H9 (cell line): Measurements from ENCODE around the gene PEAK3. TPM values are rescaled to one million over a fixed set of nuclear protein-coding genes. Genes with fewer than 3 reads are reported as not detected.

Experiments
- DNase-seq: peaks from one replicate; pipeline ENCODE4 v3.0.0-alpha.2; 2017
- H2AFZ ChIP-seq: one replicate; pipeline ENCODE4 v1.6.1; 2013; ENCODE audit warnings: mild to moderate bottlenecking, low read length, control low read depth, moderate library complexity
- H2AK5ac ChIP-seq: 2 replicates; pipeline ENCODE4 v1.6.1; 2013; ENCODE audit warnings: low read length, control low read depth, mixed read lengths; ENCODE audit not compliant: insufficient read length
- H2BK120ac ChIP-seq: one replicate; pipeline ENCODE4 v1.6.1; 2013; ENCODE audit warnings: low read depth, mild to moderate bottlenecking, low read length, control low read depth, inconsistent platforms; ENCODE audit not compliant: poor library complexity, severe bottlenecking
- H2BK12ac ChIP-seq: 2 replicates; pipeline ENCODE4 v1.6.1; 2013; ENCODE audit warnings: low read length, control low read depth, mixed read lengths, low read depth; ENCODE audit not compliant: insufficient read length
- H2BK15ac ChIP-seq: 2 replicates; pipeline ENCODE4 v1.6.1; 2013; ENCODE audit warnings: low read depth, low read length, control low read depth
- H2BK20ac ChIP-seq: one replicate; pipeline ENCODE4 v1.6.1; 2013; ENCODE audit warnings: low read depth, mild to moderate bottlenecking, low read length, control low read depth, inconsistent platforms; ENCODE audit not compliant: poor library complexity, severe bottlenecking
- H2BK5ac ChIP-seq: 2 replicates; pipeline ENCODE4 v1.6.1; 2013; ENCODE audit warnings: low read length, control low read depth, mixed read lengths; ENCODE audit not compliant: insufficient read length
- H3K14ac ChIP-seq: 2 replicates; pipeline ENCODE4 v1.6.1; 2013; ENCODE audit warnings: low read length, control low read depth; ENCODE audit not compliant: insufficient read depth
- H3K18ac ChIP-seq: 2 replicates; pipeline ENCODE4 v1.6.1; 2013; ENCODE audit warnings: low read depth, mild to moderate bottlenecking, mixed read lengths, low read length, control low read depth; ENCODE audit not compliant: insufficient read length
- H3K23ac ChIP-seq: 2 replicates; pipeline ENCODE4 v1.6.1; 2013; ENCODE audit warnings: low read length, control low read depth, mixed read lengths, low read depth; ENCODE audit not compliant: insufficient read length
- H3K23me2 ChIP-seq: 2 replicates; pipeline ENCODE4 v1.6.1; 2013; ENCODE audit warnings: low read depth, mild to moderate bottlenecking, mixed read lengths, low read length, control low read depth; ENCODE audit not compliant: insufficient read length, poor library complexity, severe bottlenecking
- H3K27ac ChIP-seq: 2 replicates; pipeline ENCODE4 v1.5.1; 2013; ENCODE audit warnings: low read length, control low read depth, mixed read lengths, low read depth; ENCODE audit not compliant: insufficient read length
- H3K27me3 ChIP-seq: 2 replicates; pipeline ENCODE4 v1.6.1; 2013; ENCODE audit warnings: low read length, control low read depth, inconsistent platforms; ENCODE audit not compliant: insufficient read depth
- H3K4ac ChIP-seq: 2 replicates; pipeline ENCODE4 v1.6.1; 2013; ENCODE audit warnings: low read depth, mild to moderate bottlenecking, control low read depth, inconsistent platforms, low read length, moderate library complexity
- H3K4me1 ChIP-seq: 2 replicates; pipeline ENCODE4 v1.6.1; 2013; ENCODE audit warnings: low read length, control low read depth, inconsistent platforms; ENCODE audit not compliant: insufficient read depth
- H3K4me2 ChIP-seq: 2 replicates; pipeline ENCODE4 v1.6.1; 2013; ENCODE audit warnings: low read length, control low read depth, mixed read lengths; ENCODE audit not compliant: insufficient read length, insufficient read depth
- H3K56ac ChIP-seq: 2 replicates; pipeline ENCODE4 v1.6.1; 2013; ENCODE audit warnings: low read depth, mild to moderate bottlenecking, mixed read lengths, low read length, control low read depth; ENCODE audit not compliant: insufficient read length
- H3K79me1 ChIP-seq: 2 replicates; pipeline ENCODE4 v1.6.1; 2013; ENCODE audit warnings: low read depth, mild to moderate bottlenecking, moderate library complexity, low read length, control low read depth, inconsistent platforms; ENCODE audit not compliant: insufficient read depth, poor library complexity, severe bottlenecking
- H3K79me2 ChIP-seq: 2 replicates; pipeline ENCODE4 v1.6.1; 2013; ENCODE audit warnings: low read length, control low read depth, inconsistent platforms; ENCODE audit not compliant: insufficient read depth
- H3K9ac ChIP-seq: 2 replicates; pipeline ENCODE4 v1.6.1; 2013; ENCODE audit warnings: low read length, control low read depth, mixed read lengths; ENCODE audit not compliant: insufficient read length; ENCODE audit errors: extremely low read depth
- H3K9me3 ChIP-seq: one replicate; pipeline ENCODE4 v1.6.1; 2013; ENCODE audit warnings: low read depth, low read length, inconsistent platforms; ENCODE audit not compliant: control insufficient read depth
- H3T11ph ChIP-seq: one replicate; pipeline ENCODE4 v1.6.1; 2013; ENCODE audit warnings: mild to moderate bottlenecking, low read length, control low read depth, inconsistent platforms
- H4K20me1 ChIP-seq: one replicate; pipeline ENCODE4 v1.6.1; 2013; ENCODE audit not compliant: control insufficient read depth, insufficient read length, insufficient read depth
- H4K5ac ChIP-seq: 2 replicates; pipeline ENCODE4 v1.6.1; 2013; ENCODE audit warnings: low read depth, mild to moderate bottlenecking, mixed read lengths, low read length, control low read depth; ENCODE audit not compliant: insufficient read length
- H4K8ac ChIP-seq: replicated peaks from 2 replicates; pipeline ENCODE4 v1.6.1; 2013; ENCODE audit warnings: low read length, control low read depth, mixed read lengths, low read depth; ENCODE audit not compliant: insufficient read length
- H4K91ac ChIP-seq: 2 replicates; pipeline ENCODE4 v1.6.1; 2013; ENCODE audit warnings: low read depth, mild to moderate bottlenecking, moderate library complexity, mixed read lengths, low read length, control low read depth; ENCODE audit not compliant: insufficient read length
- H3K27ac Mint-ChIP-seq, 3 experiments: 2 replicates in 2 of 3; 3 replicates in 1 of 3; pipeline ENCODE4 v1.8.0; 2020 to 2021; ENCODE audit warnings: mixed read lengths in 3 of 3, mild to moderate bottlenecking in 1 of 3, moderate library complexity in 1 of 3
- H3K27me3 Mint-ChIP-seq: 2 replicates; pipeline ENCODE4 v1.8.0; 2021; ENCODE audit warnings: low read depth, mild to moderate bottlenecking, moderate library complexity, mixed read lengths
- H3K36me3 Mint-ChIP-seq, 3 experiments: 2 replicates in 2 of 3; 3 replicates in 1 of 3; pipeline ENCODE4 v1.8.0; 2020 to 2021; ENCODE audit warnings: low read depth in 3 of 3, mixed read lengths in 3 of 3; ENCODE audit not compliant: insufficient read depth in 1 of 3
- H3K4me1 Mint-ChIP-seq, 2 experiments: 2 replicates each; pipeline ENCODE4 v1.8.0; 2020; ENCODE audit warnings: mixed read lengths in 2 of 2
- H3K4me3 Mint-ChIP-seq, 2 experiments: 2 replicates in 1 of 2; 3 replicates in 1 of 2; pipeline ENCODE4 v1.8.0; 2020 to 2021; ENCODE audit warnings: mild to moderate bottlenecking in 2 of 2, mixed read lengths in 2 of 2, moderate library complexity in 1 of 2
- H3K9me3 Mint-ChIP-seq, 2 experiments: 2 replicates in 1 of 2; 3 replicates in 1 of 2; pipeline ENCODE4 v1.8.0; 2020; ENCODE audit warnings: mild to moderate bottlenecking in 2 of 2, mixed read lengths in 2 of 2, moderate library complexity in 1 of 2
- CTCF ChIP-seq: fragments of 200-600 bp; sonication (generic); conservative IDR thresholded peaks from 3 replicates; pipeline ENCODE4 v1.8.0; 2021; ENCODE audit warnings: antibody characterized with exemption, mild to moderate bottlenecking
- WGBS: extraction: QIAGEN DNeasy Blood & Tissue Kit; methylation state at CpG from one replicate; pipeline ENCODE4 v1.1.7; 2013; ENCODE audit warnings: missing lambda C conversion rate, low lambda C conversion rate, mixed read lengths; ENCODE audit not compliant: insufficient read length; ENCODE audit errors: extremely low coverage; 5-methylcytosine and 5-hydroxymethylcytosine counted together
- total RNA-seq: library from RNA; stranded (reverse); gene quantifications from 2 replicates; pipeline ENCODE4 v1.2.1, GENCODE V29; 2021

PEAK3 gene
- total RNA-seq, 1 experiment from 2014 or later, result not detected

GRCh38 chr19:2315121-2315817, 33.3 kb upstream of the PEAK3 start:
- H3K27me3 Mint-ChIP-seq, result peaks cover 39% of the 10 kb centered on the region
- no peaks in the 10 kb centered on the region for H3K79me1 ChIP-seq
- DNase-seq, result no peak

More at GRCh38 chr19:2315121-2315817, 33.3 kb upstream of the PEAK3 start:
- Histone ChIP-seq H3K4me1 (no peaks in the 10 kb centered on the region), H2BK5ac (no peak overlapping the region), H4K91ac (no peak overlapping the region), H3K23ac (no peak overlapping the region), H3K9ac (no peak overlapping the region), H3K18ac (no peak overlapping the region), H3K27me3 (no peaks in the 10 kb centered on the region), H2BK120ac (no peak overlapping the region), H2AK5ac (no peak overlapping the region), H3T11ph (no peak overlapping the region), H3K79me2 (no peaks in the 10 kb centered on the region), H2AFZ (no peak overlapping the region), H3K9me3 (no peaks in the 10 kb centered on the region), H2BK20ac (no peak overlapping the region), H3K27ac (no peak overlapping the region), H3K14ac (no peak overlapping the region), H4K5ac (no peak overlapping the region), H4K20me1 (no peaks in the 10 kb centered on the region), H3K4ac (no peak overlapping the region), H2BK12ac (no peak overlapping the region), H2BK15ac (no peak overlapping the region), H3K4me2 (no peak overlapping the region), H3K23me2 (no peaks in the 10 kb centered on the region), H4K8ac (no peak overlapping the region), H3K56ac (no peak overlapping the region)
- Mint-ChIP-seq H3K36me3 (no peaks in the 10 kb centered on the region), H3K27ac (no peak overlapping the region; a peak in 1 of 7 replicates), H3K4me1 (peaks cover 10 to 21% of the 10 kb centered on the region in 2 experiments), H3K4me3 (no peak overlapping the region), H3K9me3 (peaks cover 0 to 9% of the 10 kb centered on the region in 2 experiments; a peak in 3 of 5 replicates)
- TF ChIP-seq CTCF, result no peak
- no CpG with 5 or more reads among the region's 7 CpGs for WGBS
